HUDEP-2 (cell line): ENCODE measurements around the gene RRAS2.

ENCODE experiments used
- DNase-seq, 76 experiments: peaks; one replicate each; lab custom pipeline; 2025; ENCODE audit not compliant: unreplicated experiment in 76 of 76; lab: John Stamatoyannopoulos, UW

Gene RRAS2

GRCh38 chr11:14232652-14233051 is 126.3 kb downstream of the RRAS2 start:
- no peak for DNase-seq

- DNase-seq: no peak
These were observed 128.6 kb downstream of the RRAS2 start for GRCh38 chr11:14230407-14230806.

DNA sequence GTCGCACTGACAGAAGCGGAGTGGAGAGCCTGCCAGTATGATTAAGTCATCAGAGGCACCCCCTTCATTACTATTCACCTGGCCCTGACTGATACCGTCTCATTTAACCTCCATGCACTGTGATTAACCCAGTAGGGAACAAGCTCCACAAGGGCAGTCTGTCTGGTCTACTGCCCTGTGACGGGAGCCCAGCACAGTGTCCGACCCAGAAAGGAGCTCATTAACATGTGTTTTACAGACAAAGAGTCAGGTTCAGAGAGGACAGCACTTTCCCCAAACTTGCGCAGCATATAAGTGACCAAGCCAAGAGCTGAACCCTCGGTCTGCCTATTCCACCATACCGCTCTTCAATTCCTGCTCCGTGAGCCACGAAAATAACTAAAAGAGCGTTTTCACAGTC is 129.5 kb downstream of the RRAS2 start:
- no peak for DNase-seq

GRCh38 chr11:14228356-14228755 is 130.6 kb downstream of the RRAS2 start:
- DNase-seq: no peak
